NCI-H524 (cell line): Measurements from ENCODE around the gene FUBP3.

Source experiments
- DNase-seq, 2 experiments: peaks; one replicate each; lab custom pipeline; 2025; lab: John Stamatoyannopoulos, UW

FUBP3 gene

DNA sequence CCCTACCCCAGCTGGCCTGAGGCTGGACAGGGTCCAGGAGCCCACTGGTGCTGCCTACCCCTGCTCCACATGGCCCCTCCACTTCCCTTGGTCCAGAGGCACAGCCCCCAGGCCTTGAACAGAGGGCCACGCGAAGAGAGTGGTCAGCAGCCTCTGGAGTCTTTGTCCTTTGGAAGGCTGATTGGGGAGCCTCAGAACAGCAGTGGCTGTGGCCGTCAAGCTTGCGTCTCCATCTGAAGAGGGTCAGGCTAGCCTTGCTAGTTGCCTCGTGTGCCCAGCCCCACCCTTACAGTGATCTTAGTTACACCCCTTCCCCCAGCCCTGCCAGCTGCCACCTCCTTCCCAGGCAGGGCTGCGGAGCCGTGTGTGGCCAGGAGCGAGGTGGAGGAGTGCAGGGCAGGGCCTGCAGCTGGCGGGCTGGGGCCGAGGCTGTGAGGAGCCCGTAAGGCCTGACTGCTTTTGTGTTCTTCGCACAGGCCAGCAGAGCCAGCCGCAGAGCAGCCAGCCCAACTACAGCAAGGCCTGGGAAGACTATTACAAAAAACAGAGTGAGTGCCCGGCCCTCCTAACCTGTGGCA is 54.9 kb downstream of the FUBP3 start:
- peak; percentile 91 to 93 for DNase-seq

DNA sequence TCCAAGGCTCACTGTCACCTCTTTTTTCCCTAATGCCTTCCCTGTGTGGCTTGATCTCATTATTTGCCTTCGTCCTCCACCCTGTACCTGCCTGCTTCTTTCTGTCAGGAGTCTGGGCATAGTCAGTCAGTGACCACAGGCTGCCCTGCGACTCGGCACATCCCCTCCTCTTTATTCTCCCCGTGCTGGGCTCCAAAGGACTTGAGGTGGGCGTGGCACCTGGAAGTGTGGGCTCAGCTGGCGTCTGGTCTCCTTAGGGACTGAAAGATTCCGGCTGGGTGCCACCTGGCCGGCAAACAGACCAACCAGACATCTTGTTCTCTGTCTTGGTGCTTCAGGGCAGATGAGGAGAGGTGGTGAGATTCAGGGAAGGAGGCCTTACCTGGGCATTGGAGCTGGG is 55.4 kb downstream of the FUBP3 start:
- DNase-seq, result peak; percentile 46 to 75

DNA sequence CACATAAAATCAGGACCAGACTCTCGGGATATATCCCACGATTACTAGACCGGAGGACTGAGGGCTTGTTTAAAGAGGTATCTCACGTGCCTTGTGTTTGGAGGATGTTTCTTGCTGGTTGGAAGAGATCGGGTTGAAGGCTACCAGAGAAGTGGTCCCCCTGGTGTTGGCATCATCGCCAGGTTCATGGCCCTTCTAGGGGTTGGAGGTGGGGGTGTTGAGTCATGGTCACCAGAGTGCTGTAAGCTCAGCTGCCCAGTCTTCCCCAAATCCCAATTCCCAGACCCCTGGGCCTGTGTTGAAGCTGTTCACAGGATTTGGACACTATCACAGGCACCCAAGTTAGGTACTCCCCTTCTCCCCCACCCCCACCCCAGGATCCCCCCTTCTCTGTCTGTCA is 55.9 kb downstream of the FUBP3 start:
- DNase-seq, result no peak

DNA sequence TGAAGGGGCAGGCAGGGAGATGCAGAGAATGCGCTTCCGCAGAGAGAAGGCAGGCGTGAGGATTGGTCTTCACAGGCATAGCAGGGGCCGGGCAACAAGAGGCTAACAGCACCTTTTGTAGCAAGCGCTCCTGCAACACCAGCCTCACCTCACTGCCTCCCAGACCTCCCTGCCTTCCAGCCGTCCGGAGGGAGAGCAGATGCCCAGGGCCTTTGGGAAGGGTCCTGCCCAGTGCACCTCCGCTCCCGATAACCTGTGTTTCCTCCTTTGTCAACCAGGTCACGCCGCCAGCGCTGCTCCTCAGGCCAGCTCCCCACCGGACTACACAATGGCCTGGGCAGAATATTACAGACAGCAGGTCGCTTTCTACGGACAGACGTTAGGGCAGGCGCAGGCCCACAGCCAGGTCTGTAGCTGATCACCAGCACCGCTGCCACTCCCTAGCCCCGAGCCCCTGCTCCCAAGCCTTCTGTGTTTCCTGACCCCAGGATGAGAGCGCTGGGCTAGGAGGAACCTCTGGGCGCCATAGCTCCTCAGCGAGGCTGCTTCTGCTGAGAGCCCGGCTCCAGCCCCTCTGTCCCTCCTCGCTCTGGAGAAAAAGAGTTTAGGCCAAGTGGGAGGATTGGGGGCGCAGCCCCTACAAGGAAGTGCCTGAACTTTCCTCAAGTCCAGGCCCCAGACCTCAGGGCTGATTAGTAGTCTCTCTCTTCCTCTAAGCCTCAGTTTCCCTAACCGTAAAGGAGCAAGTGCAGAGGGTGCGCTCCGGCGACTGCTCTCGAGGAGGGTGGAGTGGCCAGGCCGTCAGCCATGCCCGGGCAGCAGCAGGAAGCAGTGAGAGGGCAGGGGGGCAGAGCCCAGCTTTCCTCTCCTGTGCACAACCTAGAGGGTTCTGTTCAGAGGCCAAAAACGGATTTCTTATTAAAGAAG is 56.6 kb downstream of the FUBP3 start:
- DNase-seq, result no peak

DNA sequence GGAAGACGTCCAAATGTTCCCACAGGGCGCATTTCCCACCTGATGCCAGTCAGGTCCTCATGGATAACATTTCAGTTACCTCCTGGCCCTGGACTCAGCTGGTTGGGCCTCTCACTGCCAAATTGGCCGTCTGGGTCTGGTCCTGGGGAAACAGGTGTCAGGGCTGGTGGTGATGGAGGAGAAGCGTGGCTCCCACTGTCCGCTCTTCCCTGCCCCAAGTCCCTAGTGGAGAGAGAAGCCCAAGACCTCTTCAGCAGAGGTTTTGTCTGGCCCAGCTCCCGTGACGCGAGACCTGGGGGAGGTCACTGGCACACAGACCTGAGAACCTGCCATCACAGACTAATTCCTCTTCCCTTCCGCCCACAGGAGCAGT is 57.3 kb downstream of the FUBP3 start:
- DNase-seq, result no peak

DNA sequence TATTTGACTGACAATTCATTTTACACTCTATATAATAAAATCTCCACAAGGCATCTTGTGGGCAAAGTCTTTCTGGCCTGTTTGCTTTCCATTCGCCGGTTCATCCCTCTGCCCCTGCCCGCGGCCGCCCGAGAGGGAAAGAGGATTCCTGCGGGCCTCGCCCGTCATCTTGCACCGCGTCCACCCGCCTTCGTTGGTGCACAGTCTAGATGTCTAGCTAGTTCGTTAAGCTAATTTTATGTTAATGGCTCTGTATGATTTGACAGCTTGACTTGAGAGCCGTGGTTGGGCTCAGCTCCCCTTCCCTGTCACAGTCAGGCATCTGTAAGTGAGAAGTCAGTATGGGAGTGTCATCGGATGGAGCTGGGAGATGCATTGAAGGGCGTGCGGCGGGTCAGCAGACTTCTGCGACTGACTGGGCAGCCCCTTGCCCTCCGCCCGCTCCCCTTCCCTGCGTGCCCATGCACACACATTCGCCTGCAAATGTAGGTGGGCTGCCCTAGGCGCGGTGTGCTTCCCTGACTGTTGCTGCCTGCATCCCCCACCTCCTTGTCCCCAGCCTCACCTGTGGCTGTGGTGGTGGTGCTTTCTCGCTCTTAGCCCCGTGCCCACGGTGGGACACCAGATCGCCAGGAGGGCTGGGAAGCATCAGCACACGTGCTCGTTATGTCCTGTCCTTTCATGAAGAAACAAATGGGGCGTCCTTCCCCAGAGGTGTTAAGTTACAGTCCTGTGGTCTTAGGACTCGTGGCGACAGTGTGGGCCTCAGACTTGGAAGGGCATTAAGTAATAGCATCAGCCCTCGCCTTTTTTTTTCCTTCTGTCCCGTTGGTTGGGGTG is 59.1 kb downstream of the FUBP3 start:
- DNase-seq, result no peak

DNA sequence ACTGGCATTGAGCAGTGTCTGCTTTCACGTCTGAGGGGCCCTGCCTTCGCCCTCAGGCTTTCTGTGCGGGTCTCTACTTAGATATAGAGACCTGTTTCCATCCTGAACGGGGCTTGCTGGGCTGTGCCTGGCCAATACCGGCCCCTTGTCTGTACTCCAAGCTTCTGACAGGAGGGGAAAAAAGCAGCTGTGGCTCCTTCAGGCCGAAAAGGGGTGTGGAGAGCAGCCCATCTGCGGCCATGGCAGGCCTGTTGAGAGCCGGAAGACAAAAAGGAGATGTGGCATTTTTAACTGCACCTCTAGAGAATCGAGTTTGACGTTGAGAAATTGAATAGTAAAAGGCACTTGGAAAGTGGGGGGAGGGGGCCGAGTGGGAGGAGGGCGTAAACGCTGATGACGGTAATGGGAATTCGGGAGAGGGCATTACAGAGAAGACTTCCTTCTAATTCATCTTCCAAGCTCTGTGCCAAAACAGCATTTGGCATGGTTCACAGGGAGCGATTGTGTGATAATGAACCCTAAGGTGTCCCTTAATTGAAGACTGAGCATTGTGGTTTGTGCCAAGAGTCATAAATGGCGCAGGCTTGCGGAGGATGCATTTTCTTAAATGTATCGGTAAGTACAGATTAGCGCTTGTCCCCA is 59.9 kb downstream of the FUBP3 start:
- DNase-seq, result no peak

DNA sequence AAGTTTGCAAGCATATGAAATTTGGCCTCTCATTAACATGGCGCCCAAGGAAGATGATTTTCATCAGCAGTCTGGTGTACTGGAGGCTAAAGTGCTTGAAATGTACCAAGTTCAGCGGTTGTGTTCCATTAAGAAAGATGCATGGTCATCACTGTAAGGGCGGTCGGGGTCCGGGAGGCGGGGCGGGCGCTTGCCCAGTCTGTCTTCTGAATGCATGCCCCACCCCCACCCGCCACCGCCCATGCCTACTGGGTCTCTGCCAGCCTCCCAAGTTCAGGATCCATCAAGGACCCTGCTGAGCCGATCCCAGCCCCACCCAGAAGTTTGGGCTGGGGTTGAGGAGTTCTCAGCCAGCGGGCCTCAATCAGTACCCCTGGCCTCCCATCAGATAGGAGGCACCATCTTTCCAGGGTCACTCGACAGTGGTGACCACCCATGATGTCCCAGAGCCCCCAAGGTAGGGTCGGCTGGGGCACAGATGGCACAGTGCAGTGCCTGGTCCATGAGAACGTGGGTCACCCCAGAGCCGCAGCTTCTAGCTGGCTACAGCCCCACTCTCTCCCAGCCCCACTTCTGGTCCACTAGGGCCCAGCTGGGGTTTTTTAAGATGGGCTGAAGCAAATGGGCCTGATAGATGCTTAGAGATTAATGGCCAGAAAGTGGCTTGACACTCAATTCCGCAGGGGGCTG is 60.6 kb downstream of the FUBP3 start:
- DNase-seq, result no peak

DNA sequence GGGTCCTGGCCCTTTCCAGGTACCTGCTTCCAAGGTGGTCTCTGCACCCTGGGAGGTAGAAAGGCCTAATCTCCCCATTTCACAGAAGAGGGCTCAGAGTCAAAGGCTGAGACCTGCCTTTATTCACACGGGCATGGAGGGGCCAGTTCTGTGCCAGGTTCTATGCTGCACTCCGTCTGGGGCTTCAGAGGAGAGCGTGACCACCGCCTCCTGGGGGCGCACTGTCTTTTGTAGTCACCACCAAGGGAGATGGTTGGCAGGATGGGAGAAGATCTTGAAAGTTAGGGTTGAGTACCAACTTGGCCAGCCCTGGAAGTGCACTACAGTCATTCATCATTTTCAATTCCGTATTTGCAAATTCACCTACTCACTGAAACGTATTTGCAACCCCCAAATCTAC is 61.3 kb downstream of the FUBP3 start:
- no peak for DNase-seq

DNA sequence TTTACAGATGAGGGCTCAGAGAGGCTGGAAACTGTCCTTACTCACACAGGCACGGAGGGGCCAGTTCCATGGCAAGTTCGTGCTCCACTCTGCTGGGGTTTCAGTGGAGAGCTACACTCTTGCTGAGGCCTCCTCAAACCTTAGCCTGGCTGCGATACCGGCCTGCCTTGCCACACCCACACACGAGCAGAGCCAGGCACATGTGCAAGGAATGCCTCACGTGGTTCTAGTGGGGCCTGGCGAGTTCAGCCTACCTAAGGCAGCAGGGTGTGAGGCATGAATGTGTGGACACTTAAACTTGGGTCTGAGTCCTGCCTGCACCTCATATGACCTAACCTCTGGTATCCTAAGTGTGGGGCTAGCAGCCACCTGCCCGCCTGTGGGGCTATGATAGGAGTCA is 63.5 kb downstream of the FUBP3 start:
- DNase-seq, result no peak

DNA sequence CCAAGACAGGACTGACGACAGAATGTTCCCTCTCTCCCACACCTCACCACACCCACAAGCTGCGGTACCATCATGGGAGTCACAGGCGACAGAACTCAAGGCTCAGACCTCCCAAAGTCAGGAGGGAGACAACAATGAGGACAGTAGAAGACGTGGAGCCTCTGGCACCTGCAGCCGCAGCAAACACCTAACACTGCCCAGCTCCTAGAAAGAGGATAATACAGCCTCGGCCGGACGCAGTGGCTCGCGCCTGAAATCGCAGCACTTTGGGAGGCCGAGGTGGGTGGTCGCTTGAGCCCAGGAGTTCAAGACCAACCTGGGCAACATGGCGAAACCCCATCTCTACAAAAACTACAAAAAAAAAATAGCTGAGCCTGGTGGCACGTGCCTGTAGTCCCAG is 71.8 kb downstream of the FUBP3 start:
- DNase-seq, result no peak

DNA sequence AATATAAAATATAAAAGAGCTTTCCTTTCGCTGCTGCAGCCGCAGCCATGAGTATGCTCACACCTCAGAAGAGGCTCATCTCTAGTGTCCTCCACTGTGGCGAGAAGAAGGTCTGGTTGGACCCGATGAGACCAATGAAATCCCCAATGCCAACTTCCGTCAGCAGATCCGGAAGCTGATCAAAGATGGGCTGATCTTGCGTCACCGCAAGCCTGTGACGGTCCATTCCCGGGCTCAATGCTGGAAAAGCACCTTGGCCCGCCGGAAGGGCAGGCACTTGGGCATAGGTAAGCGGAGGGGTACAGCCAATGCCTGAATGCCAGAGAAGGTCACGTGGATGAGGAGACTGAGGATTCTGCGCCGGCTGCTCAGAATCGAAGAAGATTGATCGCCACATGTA is 72.4 kb downstream of the FUBP3 start:
- DNase-seq, result no peak

DNA sequence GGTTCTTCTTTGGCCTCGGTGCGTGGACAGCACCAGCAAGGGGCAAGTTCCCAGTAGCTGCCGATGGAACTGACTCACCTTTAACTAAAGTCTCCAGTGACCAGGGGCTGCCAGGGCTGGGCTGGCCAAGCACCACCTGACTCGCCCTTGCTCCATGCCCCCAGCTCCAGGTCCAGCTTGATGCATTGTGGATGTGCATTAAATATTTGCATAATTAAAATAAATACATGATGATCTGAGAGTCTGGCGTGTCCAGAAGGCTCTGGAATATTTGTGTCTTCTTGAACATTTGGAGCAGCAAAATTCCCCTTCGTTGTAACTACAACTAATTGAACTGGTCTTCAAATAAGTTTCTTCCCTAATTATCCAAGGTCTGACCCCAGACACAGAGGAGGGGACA is 75.5 kb downstream of the FUBP3 start:
- DNase-seq, result no peak

DNA sequence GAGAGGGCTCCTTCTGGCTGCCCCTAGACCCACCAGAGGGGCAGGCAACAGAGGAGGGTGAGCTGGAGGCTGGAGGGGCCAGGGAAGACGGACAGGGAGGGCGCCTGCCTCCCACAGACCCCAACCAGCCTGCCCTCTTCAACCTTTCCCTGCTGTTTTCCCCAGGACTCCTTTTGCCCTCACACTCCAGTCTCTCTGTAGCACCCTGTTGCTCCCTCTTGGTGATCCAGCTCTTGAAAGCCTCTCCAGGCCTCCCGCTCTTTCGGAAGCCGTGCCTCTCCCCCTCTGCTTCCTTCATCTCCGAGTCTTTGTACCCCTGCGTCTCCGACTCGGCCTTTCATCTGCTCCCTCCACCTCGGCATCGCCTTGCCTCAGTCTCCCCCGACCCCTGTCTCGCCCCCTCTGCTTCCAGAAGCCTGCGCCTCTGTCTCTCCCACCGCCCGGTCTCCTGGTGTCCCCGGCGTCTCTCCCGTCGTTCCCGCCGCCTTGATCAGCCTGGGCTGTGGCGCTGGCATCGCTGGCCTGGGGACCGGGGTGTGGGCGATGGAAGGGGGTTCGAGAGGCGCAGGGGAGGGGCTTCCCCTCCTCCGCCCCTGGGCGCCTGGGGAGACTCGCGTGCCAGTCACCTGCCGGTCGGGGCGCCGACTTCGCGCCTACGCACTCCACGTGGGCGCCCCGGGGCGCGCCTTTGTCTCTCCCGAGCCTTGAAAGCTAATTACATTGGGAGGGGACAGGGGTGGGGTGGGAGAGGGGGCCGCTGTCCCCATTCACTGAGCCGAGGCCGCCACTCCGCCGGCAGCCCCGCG is 79.7 kb downstream of the FUBP3 start:
- DNase-seq, result no peak

DNA sequence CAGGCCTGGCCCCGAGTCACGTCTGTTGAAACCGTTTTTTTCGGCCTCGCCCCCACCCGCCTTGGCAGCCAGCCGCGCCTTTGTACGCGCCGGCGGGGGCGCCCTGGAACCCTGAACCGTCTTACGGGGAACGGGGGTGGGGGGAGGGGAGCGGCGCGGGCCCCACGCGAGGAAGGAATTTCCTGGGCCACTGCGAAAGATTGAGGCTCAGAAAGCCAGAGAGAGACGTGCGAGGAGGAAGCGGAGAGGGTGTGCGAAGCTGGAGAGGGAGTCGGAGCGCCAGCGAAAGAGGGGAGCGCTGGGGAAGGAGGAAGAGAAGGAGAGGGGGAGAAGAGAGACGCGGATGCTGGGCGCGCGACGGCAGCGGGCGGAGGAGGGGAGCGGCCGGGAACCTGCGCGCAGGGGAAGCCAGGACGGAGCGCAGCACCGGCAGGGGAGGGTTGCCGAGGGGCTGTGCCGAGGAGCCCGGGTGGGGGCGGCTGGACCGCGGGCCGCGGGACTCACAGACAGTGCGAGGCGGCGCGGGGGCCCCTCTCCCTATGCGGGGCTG is 80.4 kb downstream of the FUBP3 start:
- DNase-seq, result peak in 1 of 2 experiments; percentile 38

DNA sequence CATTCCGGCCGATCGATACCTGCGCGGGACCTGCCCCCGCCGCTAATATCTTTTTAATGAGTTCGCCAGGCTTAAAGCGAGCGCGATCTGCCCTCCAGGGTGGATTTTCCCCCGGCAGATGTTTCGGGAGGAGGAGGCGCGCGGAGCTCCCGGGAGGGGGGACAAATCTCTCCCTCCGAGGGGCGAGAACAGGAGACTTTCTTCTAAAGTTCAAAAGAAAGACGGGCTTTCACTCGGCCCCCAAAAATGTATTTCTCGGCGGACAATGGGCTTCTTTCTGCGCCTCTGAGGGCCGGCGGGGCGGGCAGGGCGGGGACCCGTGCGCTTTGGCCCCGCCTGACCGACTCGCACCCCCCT is 80.9 kb downstream of the FUBP3 start:
- peak; percentile 24 to 62 for DNase-seq

DNA sequence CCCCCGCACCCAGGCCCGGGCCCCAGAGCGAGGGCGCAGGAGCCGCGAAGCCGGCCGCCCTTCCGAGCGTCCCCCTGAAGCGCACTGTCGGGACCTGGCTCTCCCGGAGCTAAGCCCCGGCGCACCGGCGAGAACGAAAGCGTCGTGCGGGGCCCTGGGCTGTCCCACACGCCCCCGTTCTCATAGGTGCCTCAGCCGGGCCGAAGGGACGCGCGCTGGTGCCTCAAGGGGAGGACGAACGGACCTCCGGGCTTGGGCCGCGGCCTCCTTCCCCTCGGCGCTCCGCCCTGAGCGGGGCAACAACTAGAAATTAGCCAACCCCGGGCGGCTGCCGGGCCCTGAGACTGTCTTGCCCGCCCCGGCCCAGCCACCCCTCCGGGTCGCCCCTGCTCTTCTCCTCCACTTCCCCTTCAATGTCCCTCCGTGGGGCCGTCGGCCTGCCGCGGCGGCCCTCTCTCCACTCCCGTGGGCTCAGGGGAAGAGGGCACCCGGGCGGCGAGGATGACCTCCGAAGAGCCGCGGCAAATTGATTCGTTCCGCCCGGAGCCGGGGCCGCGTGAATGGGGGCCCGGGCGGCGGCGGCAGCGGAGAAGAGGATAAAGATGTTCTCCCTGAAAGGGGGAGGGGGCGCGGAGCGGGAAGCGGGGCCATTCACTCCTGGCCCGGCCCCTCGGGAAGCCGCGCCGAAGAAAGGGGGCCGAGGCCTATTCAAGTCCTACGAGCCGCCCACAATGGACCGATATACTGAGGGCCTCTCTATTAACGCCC is 81.5 kb downstream of the FUBP3 start:
- peak in 1 of 2 experiments; percentile 34 for DNase-seq

DNA sequence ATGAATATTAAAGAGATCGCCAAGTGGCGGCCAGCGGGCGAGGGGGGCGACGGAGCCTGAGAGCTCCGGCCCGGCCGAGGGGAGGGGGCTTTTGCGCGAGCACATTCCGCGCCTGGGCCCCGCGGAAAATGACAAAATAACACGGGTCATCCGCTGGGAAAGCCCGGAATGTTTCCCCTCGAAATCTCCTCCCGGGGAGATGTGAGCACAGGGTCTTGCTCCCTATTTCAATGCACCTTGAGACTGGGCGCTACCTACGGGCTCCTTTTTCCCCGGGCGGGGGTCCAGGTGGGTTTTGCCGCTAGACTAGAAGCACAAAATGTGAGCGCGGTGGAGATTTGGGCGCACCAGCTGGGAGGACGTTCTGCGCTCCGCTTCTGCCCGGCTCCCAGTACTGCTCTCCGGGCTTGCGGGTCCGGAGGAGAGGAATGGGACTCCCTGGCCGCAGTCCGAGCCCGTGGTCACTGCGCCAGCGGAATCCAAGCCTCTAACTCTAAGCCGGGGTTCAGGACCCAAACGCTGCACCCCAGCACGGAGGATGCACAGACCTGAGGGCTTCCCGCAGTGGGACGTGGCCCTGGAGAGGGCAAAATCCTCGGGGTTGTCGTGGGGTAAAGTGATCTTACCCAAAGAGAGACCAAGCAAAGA is 82.2 kb downstream of the FUBP3 start:
- DNase-seq, result no peak
